ENCODE measurements around the gene HCST. TPM values are rescaled to one million over a fixed set of nuclear protein-coding genes. Genes with fewer than 3 reads are reported as not detected.

HCST gene
- total and polyA plus RNA-seq, 2 of the 4 experiments (the other 2 are of a cell fraction) = 1.5 TPM; not detected in 1

DNA sequence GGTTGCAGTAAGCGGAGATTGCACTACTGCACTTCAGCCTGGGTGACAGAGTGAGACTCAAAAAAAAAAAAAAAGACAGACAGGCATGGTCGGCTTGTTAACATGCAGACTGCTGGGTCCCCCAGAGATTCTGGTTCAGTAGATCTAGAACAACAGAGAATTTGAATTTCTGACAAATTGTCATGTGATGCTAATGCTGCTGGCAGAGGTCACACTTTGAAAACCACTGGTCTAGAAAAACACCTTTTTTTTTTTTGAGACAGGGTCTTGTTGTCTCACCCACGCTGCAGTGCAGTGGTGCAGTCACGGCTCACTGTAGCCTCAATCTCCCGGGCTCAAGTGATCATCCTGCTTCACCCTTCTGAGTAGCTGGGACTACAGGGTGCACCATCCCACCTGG lies 26.2 kb downstream of the HCST start:
- H3K23ac ChIP-seq (ENCODE audit: low read depth, low read length) = no peak overlapping the region
- no peaks in the 10 kb centered on the region for H3K36me3 ChIP-seq (ENCODE audit: control insufficient read depth, insufficient read depth, low read length)
- TF ChIP-seq POLR2A (IDR thresholded peaks at IDR 0.05; ENCODE audit: low read depth, low read length) = no peak
- no peak for TF ChIP-seq NFE2L2 (IDR thresholded peaks at IDR 0.05; ENCODE audit: low read depth, low read length)
- no peak for TF ChIP-seq BHLHE40 (IDR thresholded peaks at IDR 0.05; ENCODE audit: low read depth, low read length)
- TF ChIP-seq RFX5 (IDR thresholded peaks at IDR 0.05; ENCODE audit: low read depth, low read length) = no peak
- no peak for TF ChIP-seq MAZ (IDR thresholded peaks at IDR 0.05; ENCODE audit: borderline replicate concordance, low read depth, low read length)
- no peak for TF ChIP-seq FOS (IDR thresholded peaks at IDR 0.05; ENCODE audit: low read depth, low read length)
- TF ChIP-seq MAFK (IDR thresholded peaks at IDR 0.05; ENCODE audit: low read depth, low read length) = no peak
- no peak for TF ChIP-seq RAD21 (IDR thresholded peaks at IDR 0.05; ENCODE audit: low read length)
- no peak for TF ChIP-seq MXI1 (IDR thresholded peaks at IDR 0.05; ENCODE audit: borderline replicate concordance, low read depth, low read length)
- TF ChIP-seq CHD1 (IDR thresholded peaks at IDR 0.05; ENCODE audit: low read depth, low read length) = no peak
- TF ChIP-seq, protein P1, sequence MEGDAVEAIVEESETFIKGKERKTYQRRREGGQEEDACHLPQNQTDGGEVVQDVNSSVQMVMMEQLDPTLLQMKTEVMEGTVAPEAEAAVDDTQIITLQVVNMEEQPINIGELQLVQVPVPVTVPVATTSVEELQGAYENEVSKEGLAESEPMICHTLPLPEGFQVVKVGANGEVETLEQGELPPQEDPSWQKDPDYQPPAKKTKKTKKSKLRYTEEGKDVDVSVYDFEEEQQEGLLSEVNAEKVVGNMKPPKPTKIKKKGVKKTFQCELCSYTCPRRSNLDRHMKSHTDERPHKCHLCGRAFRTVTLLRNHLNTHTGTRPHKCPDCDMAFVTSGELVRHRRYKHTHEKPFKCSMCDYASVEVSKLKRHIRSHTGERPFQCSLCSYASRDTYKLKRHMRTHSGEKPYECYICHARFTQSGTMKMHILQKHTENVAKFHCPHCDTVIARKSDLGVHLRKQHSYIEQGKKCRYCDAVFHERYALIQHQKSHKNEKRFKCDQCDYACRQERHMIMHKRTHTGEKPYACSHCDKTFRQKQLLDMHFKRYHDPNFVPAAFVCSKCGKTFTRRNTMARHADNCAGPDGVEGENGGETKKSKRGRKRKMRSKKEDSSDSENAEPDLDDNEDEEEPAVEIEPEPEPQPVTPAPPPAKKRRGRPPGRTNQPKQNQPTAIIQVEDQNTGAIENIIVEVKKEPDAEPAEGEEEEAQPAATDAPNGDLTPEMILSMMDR (conservative IDR thresholded peaks at IDR 0.05; ENCODE audit: low read depth, low read length) = no peak
- TF ChIP-seq, protein P2, sequence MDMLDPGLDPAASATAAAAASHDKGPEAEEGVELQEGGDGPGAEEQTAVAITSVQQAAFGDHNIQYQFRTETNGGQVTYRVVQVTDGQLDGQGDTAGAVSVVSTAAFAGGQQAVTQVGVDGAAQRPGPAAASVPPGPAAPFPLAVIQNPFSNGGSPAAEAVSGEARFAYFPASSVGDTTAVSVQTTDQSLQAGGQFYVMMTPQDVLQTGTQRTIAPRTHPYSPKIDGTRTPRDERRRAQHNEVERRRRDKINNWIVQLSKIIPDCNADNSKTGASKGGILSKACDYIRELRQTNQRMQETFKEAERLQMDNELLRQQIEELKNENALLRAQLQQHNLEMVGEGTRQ (IDR thresholded peaks at IDR 0.05; ENCODE audit: low read depth, low read length) = no peak
- no peak for TF ChIP-seq RCOR1 (IDR thresholded peaks at IDR 0.05; ENCODE audit: insufficient replicate concordance, low read length)
- TF ChIP-seq CEBPB (IDR thresholded peaks at IDR 0.05; ENCODE audit: low read depth, low read length) = no peak
- no peak for TF ChIP-seq SMC3 (IDR thresholded peaks at IDR 0.05; ENCODE audit: low read depth, low read length)
- TF ChIP-seq, protein P3, sequence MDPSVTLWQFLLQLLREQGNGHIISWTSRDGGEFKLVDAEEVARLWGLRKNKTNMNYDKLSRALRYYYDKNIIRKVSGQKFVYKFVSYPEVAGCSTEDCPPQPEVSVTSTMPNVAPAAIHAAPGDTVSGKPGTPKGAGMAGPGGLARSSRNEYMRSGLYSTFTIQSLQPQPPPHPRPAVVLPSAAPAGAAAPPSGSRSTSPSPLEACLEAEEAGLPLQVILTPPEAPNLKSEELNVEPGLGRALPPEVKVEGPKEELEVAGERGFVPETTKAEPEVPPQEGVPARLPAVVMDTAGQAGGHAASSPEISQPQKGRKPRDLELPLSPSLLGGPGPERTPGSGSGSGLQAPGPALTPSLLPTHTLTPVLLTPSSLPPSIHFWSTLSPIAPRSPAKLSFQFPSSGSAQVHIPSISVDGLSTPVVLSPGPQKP (IDR thresholded peaks at IDR 0.05; ENCODE audit: borderline replicate concordance, low read depth, low read length) = no peak
- BruUV-seq (replicated peaks) = no TSS peak
- no peaks in the 10 kb centered on the region for H3K4me1 ChIP-seq (ENCODE audit: control insufficient read depth, insufficient read depth, low read length)
- intact Hi-C loops (cut with micrococcal nuclease) (no loop called here), dilution Hi-C loops (cut with HindIII; ENCODE audit: low sequenced_read_pairs, unreplicated experiment) (no loop called here), in situ Hi-C loops (cut with MboI; ENCODE audit: low sequenced_read_pairs) (no loop called here)
- no peaks in the 10 kb centered on the region for H3K79me1 ChIP-seq (ENCODE audit: low read depth in 1 of 2, low read length in 2 of 2)
- H2BK15ac ChIP-seq (ENCODE audit: low read depth, low read length) = no peak overlapping the region
- no peak overlapping the region for H3K4ac ChIP-seq (ENCODE audit: low read depth, low read length)
- no peak overlapping the region for H2BK20ac ChIP-seq (ENCODE audit: low read depth, low read length)
- H3K14ac ChIP-seq (replicated peaks; ENCODE audit: low read depth, low read length) = no peak overlapping the region
- WGBS, 2 experiments (ENCODE audit: extremely low coverage in 2 of 2, insufficient read length in 1 of 2) = 100% methylated on average over 1 of the region's 5 CpGs; no CpG with 5 or more reads in 1 of the 2 experiments
- H3K56ac ChIP-seq (ENCODE audit: extremely low read depth, insufficient read depth, low read length) = no peak overlapping the region
- H2AFZ ChIP-seq (replicated peaks; ENCODE audit: low read length, poor library complexity) = no peak overlapping the region
- ChIA-PET CTCF (no interaction called here), POLR2A (ENCODE audit: unreplicated experiment) (no interaction called here)
- no peaks in the 10 kb centered on the region for H3K9me1 ChIP-seq (ENCODE audit: insufficient read depth, low read length)
- DNase-seq (no peak), ATAC-seq (ENCODE audit: low read depth) (no peak)
- no peaks in the 10 kb centered on the region for H4K20me1 ChIP-seq (ENCODE audit: insufficient read depth, low read length)
- H3K18ac ChIP-seq (ENCODE audit: low read depth, low read length) = no peak overlapping the region
- H2AK5ac ChIP-seq (ENCODE audit: low read depth, low read length) = no peak overlapping the region
- H3K9me3 ChIP-seq (ENCODE audit: control insufficient read depth, insufficient read depth, low read length) = peaks cover 8% of the 10 kb centered on the region
- no peak overlapping the region for H4K91ac ChIP-seq (ENCODE audit: insufficient read depth, low read depth, low read length)
- no peak overlapping the region for H2AK9ac ChIP-seq (replicated peaks; ENCODE audit: low read depth, low read length, poor library complexity)
- H2BK5ac ChIP-seq (ENCODE audit: low read depth, low read length, poor library complexity, severe bottlenecking) = no peak overlapping the region
- H4K5ac ChIP-seq (ENCODE audit: low read depth, low read length) = no peak overlapping the region
- no peak overlapping the region for H3K27ac ChIP-seq (ENCODE audit: insufficient read depth, low read length)
- no peak overlapping the region for H3K4me2 ChIP-seq (ENCODE audit: low read depth, low read length)
- H3K9ac ChIP-seq (ENCODE audit: low read depth, low read length) = no peak overlapping the region
- H2BK120ac ChIP-seq (ENCODE audit: low read depth, low read length) = no peak overlapping the region
- H3K4me3 ChIP-seq (ENCODE audit: insufficient read depth, low read depth, low read length) = no peak overlapping the region
- H4K8ac ChIP-seq (ENCODE audit: low read depth in 2 of 2, low read length in 2 of 2) = no peak overlapping the region
- H3K27me3 ChIP-seq (ENCODE audit: control insufficient read depth, insufficient read depth, low read length) = peaks cover 10% of the 10 kb centered on the region

Data from IMR-90 (cell line).